K562 (cell line): ENCODE measurements around the gene PREB. TPM values are rescaled to one million over a fixed set of nuclear protein-coding genes. Genes with fewer than 3 reads are reported as not detected.

ENCODE experiments used
- ATAC-seq: fragments of 200-7000 bp; cut with Tn5 transposase; 3 replicates; pipeline ENCODE4 v1.9.1; 2020; ENCODE audit warnings: moderate library complexity
- BruUV-seq: library from RNA; stranded (reverse); fragments of 400-500 nt; replicated peaks from 2 replicates; lab custom pipeline; 2021; lab: Mats Ljungman, UMichigan
- CTCF ChIA-PET: fragments of 300-600 bp; formaldehyde crosslinking; extraction: SDS; loops from one replicate; lab custom pipeline; 2021; ENCODE audit warnings: low intra/inter-chr PET ratio; lab: Yijun Ruan, JAX
- POLR2A ChIA-PET: fragments of 300-600, 350-650 bp; sonication (Branson Sonifier 250); formaldehyde crosslinking; extraction: SDS; loops from one replicate; lab custom pipeline; 2021; ENCODE audit warnings: antibody characterized with exemption, inconsistent platforms; lab: Yijun Ruan, JAX
- DNase-seq, 4 experiments: peaks; one replicate each; pipeline versions ENCODE4 v3.0.0 to v3.0.0-alpha.2; 2011 to 2018; ENCODE audit warnings: low spot score in 3 of 4, mixed read lengths in 3 of 4; ENCODE audit errors: extremely low read depth in 1 of 4
- FAIRE-seq: peaks from 2 replicates; lab custom pipeline; 2011; peaks lifted over from hg19 to GRCh38; lab: Jason Lieb, UNC
- H2AFZ ChIP-seq: 2 replicates; pipeline ENCODE4 v1.6.0; 2011; ENCODE audit warnings: low read depth, low read length, control low read depth, inconsistent platforms
- H3K27ac ChIP-seq: fragments of 200-600 bp; 3 replicates; pipeline ENCODE4 v1.8.0; 2011; ENCODE audit warnings: low read depth, mild to moderate bottlenecking, control low read depth, inconsistent platforms, low read length, moderate library complexity, mixed read lengths; ENCODE audit errors: extremely low read depth
- H3K27me3 ChIP-seq, 2 experiments: fragments of 300-600 bp in 1 of 2; 2 replicates in 1 of 2; 3 replicates in 1 of 2; pipeline versions ENCODE4 v1.6.0 to v1.8.0; 2011; ENCODE audit warnings: inconsistent platforms in 2 of 2, low read length in 2 of 2, mild to moderate bottlenecking in 1 of 2, mixed read lengths in 1 of 2, moderate library complexity in 1 of 2; ENCODE audit not compliant: control insufficient read depth in 2 of 2, insufficient read depth in 2 of 2
- H3K36me3 ChIP-seq: fragments of 300-600 bp; 3 replicates; pipeline ENCODE4 v1.8.0; 2011; ENCODE audit warnings: mild to moderate bottlenecking, low read length, inconsistent platforms; ENCODE audit not compliant: control insufficient read depth, insufficient read depth
- H3K4me1 ChIP-seq, 2 experiments: fragments of 200-600 bp in 1 of 2; replicated peaks in 1 of 2; 2 replicates in 1 of 2; 3 replicates in 1 of 2; pipeline versions ENCODE4 v1.5.1 to v1.8.0; 2011; ENCODE audit warnings: inconsistent platforms in 2 of 2, low read length in 2 of 2, mild to moderate bottlenecking in 1 of 2, mixed read lengths in 1 of 2, moderate library complexity in 1 of 2; ENCODE audit not compliant: control insufficient read depth in 2 of 2, insufficient read depth in 2 of 2
- H3K4me2 ChIP-seq: 2 replicates; pipeline ENCODE4 v1.6.1; 2011; ENCODE audit warnings: low read length, control low read depth, inconsistent platforms, mixed read lengths; ENCODE audit not compliant: insufficient read depth
- H3K4me3 ChIP-seq: fragments of 200-600 bp; sonication (generic), shearing (Covaris generic); 2 replicates; pipeline ENCODE4 v1.5.1; 2016; ENCODE audit warnings: control low read depth, inconsistent platforms
- H3K79me2 ChIP-seq: fragments of 200-600 bp; 3 replicates; pipeline ENCODE4 v1.8.0; 2011; ENCODE audit warnings: low read length, inconsistent platforms; ENCODE audit not compliant: control insufficient read depth, insufficient read depth
- H3K9ac ChIP-seq, 2 experiments: 2 replicates each; pipeline versions ENCODE4 v1.6.0 to v1.6.1; 2011; ENCODE audit warnings: low read depth in 2 of 2, low read length in 2 of 2, control low read depth in 1 of 2, inconsistent platforms in 1 of 2, mild to moderate bottlenecking in 1 of 2, mixed read lengths in 1 of 2; ENCODE audit not compliant: insufficient read depth in 1 of 2
- H3K9me1 ChIP-seq: one replicate; pipeline ENCODE4 v1.6.0; 2011; ENCODE audit warnings: inconsistent platforms, mild to moderate bottlenecking, low read length, moderate library complexity; ENCODE audit not compliant: control insufficient read depth, insufficient read depth
- H3K9me3 ChIP-seq: replicated peaks from 2 replicates; pipeline ENCODE4 v1.5.1; 2011; ENCODE audit warnings: low read depth, low read length, inconsistent platforms; ENCODE audit not compliant: control insufficient read depth, insufficient read depth
- H4K20me1 ChIP-seq: replicated peaks from 2 replicates; pipeline ENCODE4 v1.6.1; 2011; ENCODE audit warnings: low read length, inconsistent platforms, mixed read lengths; ENCODE audit not compliant: control insufficient read depth, insufficient read depth
- POLR2A ChIP-seq: fragments of 450-650 bp; conservative IDR thresholded peaks from 2 replicates; pipeline ENCODE4 v1.6.1; 2016
- POLR2G ChIP-seq: fragments of 200-400 bp; formaldehyde crosslinking; IDR thresholded peaks from 2 replicates; pipeline ENCODE4 v1.6.1; 2017; ENCODE audit warnings: low read depth, mild to moderate bottlenecking, antibody characterized with exemption, low read length, moderate library complexity
- POU5F1 ChIP-seq: fragments of 150-350 bp; IDR thresholded peaks from 2 replicates; pipeline ENCODE4 v1.6.1; 2014; ENCODE audit warnings: borderline replicate concordance, low read length, low read depth, mild to moderate bottlenecking; ENCODE audit not compliant: partially characterized antibody
- RNF219 ChIP-seq: fragments of 250-450 bp; sonication (Bioruptor Pico); IDR thresholded peaks from 2 replicates; pipeline ENCODE4 v1.5.0; 2022; ENCODE audit warnings: mild to moderate bottlenecking
- WGBS: fragments of 100-300 bp; shearing (Covaris generic); methylation state at CpG from one replicate; pipeline ENCODE4 v1.1.6; 2016; ENCODE audit warnings: low coverage, mixed read lengths; ENCODE audit not compliant: insufficient coverage; ENCODE audit errors: missing lambda C conversion rate; 5-methylcytosine and 5-hydroxymethylcytosine counted together
- in situ Hi-C: fragments of 300-500 bp; cut with MboI; formaldehyde crosslinking; loops from 4 replicates; pipeline ENCODE4 v1.15.0; 2018; ENCODE audit warnings: inconsistent platforms, mixed read lengths
- intact Hi-C: fragments of 100-400 bp; cut with micrococcal nuclease; formaldehyde crosslinking; loops from 2 replicates; pipeline ENCODE4 v1.14.2; 2022
- polyA plus RNA-seq, 8 experiments: library from polyadenylated mRNA; depleted of rRNA in 4 of 8; stranded (reverse) in 5 of 8; unstranded in 3 of 8; fragments of >200 nt; fragmentation: Nextera tagmentation in 2 of 8; fragmentation: Illumina TruSeq in 1 of 8; extraction: Ambion mirVana in 2 of 8; extraction: Trizol in 1 of 8; gene quantifications; 2 replicates each; pipeline versions ENCODE4 v1.2.1 to v1.2.3, GENCODE V29; 2011 to 2014; ENCODE audit warnings: inconsistent platforms in 1 of 8, missing spikeins in 1 of 8
- total RNA-seq, 7 experiments: library from RNA; depleted of rRNA in 6 of 7; stranded (reverse); fragments of >200 nt in 6 of 7; fragmentation: Illumina TruSeq in 2 of 7; extraction: Trizol in 2 of 7; gene quantifications; 2 replicates each; pipeline versions ENCODE4 v1.2.1 to v1.2.3, GENCODE V29; 2011 to 2021; ENCODE audit warnings: low replicate concordance in 1 of 7

Gene PREB
- total and polyA plus RNA-seq, 9 of the 15 experiments (the other 6 are each of a cell fraction or from before 2014, with no cell fraction given), result 35.1 to 84.2 (median 67.2) TPM

GRCh38 chr2:27130396-27130795, 4.0 kb downstream of the PREB start:
- Histone ChIP-seq H3K27ac (no peak overlapping the region), H3K9me1 (peaks cover 8% of the 10 kb centered on the region), H3K27me3 (no peaks in the 10 kb centered on the region), H3K4me3 (no peak overlapping the region), H3K4me1 (peaks cover 15 to 32% of the 10 kb centered on the region in 2 experiments; a peak in 4 of 5 replicates), H2AFZ (no peak overlapping the region), H3K36me3 (peaks cover 42% of the 10 kb centered on the region; the same call in 2 of the 3 replicates), H3K9me3 (no peaks in the 10 kb centered on the region; the same call in 1 of the 2 replicates), H4K20me1 (no peaks in the 10 kb centered on the region; the same call in 1 of the 2 replicates), H3K79me2 (peaks cover 21% of the 10 kb centered on the region), H3K4me2 (no peak overlapping the region), H3K9ac (peak overlapping the region in 1 of 2 experiments; percentile 15; a peak in 1 of 4 replicates)
- FAIRE-seq, result no peak
- ChIA-PET CTCF (no interaction called here), POLR2A (no interaction called here)
- no peak for DNase-seq
- no peak for ATAC-seq
- no TSS peak for BruUV-seq
- TF ChIP-seq POU5F1 (no peak), POLR2G (0 out of 2 replicates have a peak, but pooled peaks have one; percentile 18)
- 75% methylated on average over 9 of the region's 10 CpGs for WGBS
- in situ Hi-C loops (no loop called here), intact Hi-C loops (no loop called here)

GRCh38 chr2:27128668-27129571, 5.5 kb downstream of the PREB start:
- Histone ChIP-seq H3K9ac (no peak overlapping the region), H3K4me1 (peaks cover 13 to 20% of the 10 kb centered on the region in 2 experiments; a peak in 4 of 5 replicates), H3K79me2 (peaks cover 15% of the 10 kb centered on the region), H3K27ac (no peak overlapping the region), H3K36me3 (peaks cover 42% of the 10 kb centered on the region; the same call in 2 of the 3 replicates), H3K9me1 (peaks cover 8% of the 10 kb centered on the region), H3K4me2 (no peak overlapping the region), H3K4me3 (no peak overlapping the region), H4K20me1 (no peaks in the 10 kb centered on the region; the same call in 1 of the 2 replicates), H3K27me3 (no peaks in the 10 kb centered on the region), H3K9me3 (no peaks in the 10 kb centered on the region), H2AFZ (no peak overlapping the region)
- no TSS peak for BruUV-seq
- ATAC-seq (no peak; the same call in 2 of the 3 replicates), DNase-seq (no peak), FAIRE-seq (no peak)
- WGBS, result 67% methylated on average over 11 of the region's 11 CpGs
- POLR2A ChIA-PET, result interaction anchor here (0.5 to 1.2 kb wide), 4 partner anchors 10 to 177 kb away, joined by 3 read pairs; no protein-coding TSS in a partner anchor
- intact Hi-C loops, result no loop called here
- CTCF ChIA-PET, result no interaction called here
- in situ Hi-C loops, result no loop called here
- TF ChIP-seq POLR2A, result 0 out of 2 replicates have a peak, but pooled peaks have one; percentile 37
- no peak for TF ChIP-seq RNF219 (CRISPR knock-in tag)
